Measurements from ENCODE around the gene HBQ1.
"Not testable (repeated sequence)": the region's sequence is repeated elsewhere in the genome, so short reads cannot be mapped to it uniquely, and the experiment has no call there.

The HBQ1 gene

DNA sequence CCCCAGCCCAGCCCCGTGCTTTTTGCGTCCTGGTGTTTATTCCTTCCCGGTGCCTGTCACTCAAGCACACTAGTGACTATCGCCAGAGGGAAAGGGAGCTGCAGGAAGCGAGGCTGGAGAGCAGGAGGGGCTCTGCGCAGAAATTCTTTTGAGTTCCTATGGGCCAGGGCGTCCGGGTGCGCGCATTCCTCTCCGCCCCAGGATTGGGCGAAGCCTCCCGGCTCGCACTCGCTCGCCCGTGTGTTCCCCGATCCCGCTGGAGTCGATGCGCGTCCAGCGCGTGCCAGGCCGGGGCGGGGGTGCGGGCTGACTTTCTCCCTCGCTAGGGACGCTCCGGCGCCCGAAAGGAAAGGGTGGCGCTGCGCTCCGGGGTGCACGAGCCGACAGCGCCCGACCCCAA, 4.3 kb upstream of the HBQ1 start:
- H4K8ac ChIP-seq (ENCODE audit: low read depth, low read length); H3K4ac ChIP-seq (ENCODE audit: low read depth, low read length); H2BK5ac ChIP-seq (ENCODE audit: low read depth, low read length, poor library complexity); H2AK5ac ChIP-seq (ENCODE audit: low read length); H3K18ac ChIP-seq (ENCODE audit: low read length); H3K23ac ChIP-seq (ENCODE audit: low read length); H3K79me1 ChIP-seq (ENCODE audit: low read length); H2BK12ac ChIP-seq (ENCODE audit: low read length); H3K14ac ChIP-seq (ENCODE audit: low read length); H3K36me3 ChIP-seq (ENCODE audit: control insufficient read depth in 1 of 2, insufficient read depth in 2 of 2, low read length in 2 of 2); H3K27ac ChIP-seq (ENCODE audit: low read depth, low read length); H3K4me1 ChIP-seq (ENCODE audit: control insufficient read depth in 1 of 2, insufficient read depth in 2 of 2, low read length in 2 of 2); H2BK120ac ChIP-seq (ENCODE audit: insufficient read depth, low read length, poor library complexity); H4K12ac ChIP-seq (ENCODE audit: low read depth, low read length); H3K9me3 ChIP-seq (ENCODE audit: insufficient read depth, low read depth, low read length); H3K9ac ChIP-seq (ENCODE audit: low read length); DNase-seq; H4K91ac ChIP-seq (ENCODE audit: low read depth, low read length); H2AFZ ChIP-seq (ENCODE audit: insufficient read depth, low read length, poor library complexity); H3K4me3 ChIP-seq (ENCODE audit: low read depth, low read length); H3K4me2 ChIP-seq (ENCODE audit: low read length); H3K79me2 ChIP-seq (ENCODE audit: control insufficient read depth, insufficient read depth, low read length, poor library complexity): not testable (repeated sequence)
- peaks cover 35% of the 10 kb centered on the region for H3K27me3 ChIP-seq (ENCODE audit: insufficient read depth, low read length)
- no CpG with 5 or more reads among the region's 39 CpGs for WGBS (ENCODE audit: extremely low coverage, insufficient coverage, insufficient read length)

- H3K36me3 ChIP-seq (ENCODE audit: control insufficient read depth in 1 of 2, insufficient read depth in 2 of 2, low read length in 2 of 2); DNase-seq; H3K9me3 ChIP-seq (ENCODE audit: insufficient read depth, low read depth, low read length); H3K4me3 ChIP-seq (ENCODE audit: low read depth, low read length); H4K12ac ChIP-seq (ENCODE audit: low read depth, low read length); H3K23ac ChIP-seq (ENCODE audit: low read length); H3K79me1 ChIP-seq (ENCODE audit: low read length); H3K4me2 ChIP-seq (ENCODE audit: low read length); H3K79me2 ChIP-seq (ENCODE audit: control insufficient read depth, insufficient read depth, low read length, poor library complexity); H3K9ac ChIP-seq (ENCODE audit: low read length); H4K8ac ChIP-seq (ENCODE audit: low read depth, low read length); H3K4ac ChIP-seq (ENCODE audit: low read depth, low read length); H2BK5ac ChIP-seq (ENCODE audit: low read depth, low read length, poor library complexity); H3K18ac ChIP-seq (ENCODE audit: low read length); H2AFZ ChIP-seq (ENCODE audit: insufficient read depth, low read length, poor library complexity); H3K27ac ChIP-seq (ENCODE audit: low read depth, low read length); H2BK120ac ChIP-seq (ENCODE audit: insufficient read depth, low read length, poor library complexity); H2BK12ac ChIP-seq (ENCODE audit: low read length); H3K14ac ChIP-seq (ENCODE audit: low read length); H2AK5ac ChIP-seq (ENCODE audit: low read length); H4K91ac ChIP-seq (ENCODE audit: low read depth, low read length): not testable (repeated sequence)
- peaks cover 31% of the 10 kb centered on the region for H3K27me3 ChIP-seq (ENCODE audit: insufficient read depth, low read length)
- no CpG with 5 or more reads among the region's 88 CpGs for WGBS (ENCODE audit: extremely low coverage, insufficient coverage, insufficient read length)
- H3K4me1 ChIP-seq (ENCODE audit: control insufficient read depth in 1 of 2, insufficient read depth in 2 of 2, low read length in 2 of 2): peaks cover 5 to 11% of the 10 kb centered on the region in 2 experiments
Measured at GRCh38 chr16:176477-177382, 3.5 kb upstream of the HBQ1 start, which contains the start of gene HBA1. Gene HBA1 (plus strand): TSS chr16:176680. CDS start chr16:176717, 37 bp downstream.

GRCh38 chr16:177394-177822, 2.9 kb upstream of the HBQ1 start:
- Histone ChIP-seq H4K8ac (ENCODE audit: low read depth, low read length) (no peak overlapping the region), H2BK12ac (ENCODE audit: low read length) (no peak overlapping the region), H2BK120ac (ENCODE audit: insufficient read depth, low read length, poor library complexity) (no peak overlapping the region), H3K79me2 (ENCODE audit: control insufficient read depth, insufficient read depth, low read length, poor library complexity) (no peaks in the 10 kb centered on the region), H2AFZ (ENCODE audit: insufficient read depth, low read length, poor library complexity) (no peak overlapping the region), H3K23ac (ENCODE audit: low read length) (no peak overlapping the region), H4K91ac (ENCODE audit: low read depth, low read length) (no peak overlapping the region), H3K9me3 (ENCODE audit: insufficient read depth, low read depth, low read length) (peaks cover 4% of the 10 kb centered on the region), H3K18ac (ENCODE audit: low read length) (no peak overlapping the region), H3K4me2 (ENCODE audit: low read length) (no peak overlapping the region), H3K27ac (ENCODE audit: low read depth, low read length) (no peak overlapping the region), H2AK5ac (ENCODE audit: low read length) (no peak overlapping the region), H3K79me1 (ENCODE audit: low read length) (no peaks in the 10 kb centered on the region), H3K14ac (ENCODE audit: low read length) (no peak overlapping the region), H3K27me3 (ENCODE audit: insufficient read depth, low read length) (peaks cover 29% of the 10 kb centered on the region), H3K36me3 (ENCODE audit: control insufficient read depth in 1 of 2, insufficient read depth in 2 of 2, low read length in 2 of 2) (no peaks in the 10 kb centered on the region), H3K9ac (ENCODE audit: low read length) (no peak overlapping the region), H2BK5ac (ENCODE audit: low read depth, low read length, poor library complexity) (no peak overlapping the region), H3K4ac (ENCODE audit: low read depth, low read length) (no peak overlapping the region), H3K4me1 (ENCODE audit: control insufficient read depth in 1 of 2, insufficient read depth in 2 of 2, low read length in 2 of 2) (peaks cover 5 to 11% of the 10 kb centered on the region in 2 experiments), H4K12ac (ENCODE audit: low read depth, low read length) (no peak overlapping the region), H3K4me3 (ENCODE audit: low read depth, low read length) (no peak overlapping the region)
- WGBS (ENCODE audit: extremely low coverage, insufficient coverage, insufficient read length): no CpG with 5 or more reads among the region's 13 CpGs
- DNase-seq: no peak

- no peak overlapping the region for H2BK5ac ChIP-seq (ENCODE audit: low read depth, low read length, poor library complexity)
- no peak overlapping the region for H4K91ac ChIP-seq (ENCODE audit: low read depth, low read length)
- whole genome bisulfite sequencing (ENCODE audit: extremely low coverage, insufficient coverage, insufficient read length): no CpG with 5 or more reads among the region's 11 CpGs
Measured at GRCh38 chr16:177981-178667, 2.1 kb upstream of the HBQ1 start.

More at GRCh38 chr16:177981-178667, 2.1 kb upstream of the HBQ1 start:
- H2BK120ac ChIP-seq (ENCODE audit: insufficient read depth, low read length, poor library complexity): no peak overlapping the region
- peaks cover 4% of the 10 kb centered on the region for H3K9me3 ChIP-seq (ENCODE audit: insufficient read depth, low read depth, low read length)
- no peak for DNase-seq
- H3K79me1 ChIP-seq (ENCODE audit: low read length): no peaks in the 10 kb centered on the region
- no peak overlapping the region for H3K23ac ChIP-seq (ENCODE audit: low read length)
- no peak overlapping the region for H2AK5ac ChIP-seq (ENCODE audit: low read length)
- peaks cover 29% of the 10 kb centered on the region for H3K27me3 ChIP-seq (ENCODE audit: insufficient read depth, low read length)
- peaks cover 5 to 11% of the 10 kb centered on the region in 2 experiments for H3K4me1 ChIP-seq (ENCODE audit: control insufficient read depth in 1 of 2, insufficient read depth in 2 of 2, low read length in 2 of 2)
- H2BK12ac ChIP-seq (ENCODE audit: low read length): no peak overlapping the region
- H3K79me2 ChIP-seq (ENCODE audit: control insufficient read depth, insufficient read depth, low read length, poor library complexity): no peaks in the 10 kb centered on the region
- no peak overlapping the region for H3K4me3 ChIP-seq (ENCODE audit: low read depth, low read length)
- H3K9ac ChIP-seq (ENCODE audit: low read length): no peak overlapping the region
- H4K8ac ChIP-seq (ENCODE audit: low read depth, low read length): no peak overlapping the region
- H3K4me2 ChIP-seq (ENCODE audit: low read length): no peak overlapping the region
- no peak overlapping the region for H3K4ac ChIP-seq (ENCODE audit: low read depth, low read length)
- peaks cover 0 to 3% of the 10 kb centered on the region in 2 experiments for H3K36me3 ChIP-seq (ENCODE audit: control insufficient read depth in 1 of 2, insufficient read depth in 2 of 2, low read length in 2 of 2)
- H3K27ac ChIP-seq (ENCODE audit: low read depth, low read length): no peak overlapping the region
- no peak overlapping the region for H2AFZ ChIP-seq (ENCODE audit: insufficient read depth, low read length, poor library complexity)
- H3K14ac ChIP-seq (ENCODE audit: low read length): no peak overlapping the region
- no peak overlapping the region for H4K12ac ChIP-seq (ENCODE audit: low read depth, low read length)
- H3K18ac ChIP-seq (ENCODE audit: low read length): no peak overlapping the region
